HEK293 (cell line): ENCODE results near the gene FKBP5.

Experiments used
- CTCF ChIP-seq: fragments of 450-650 bp; formaldehyde crosslinking; IDR thresholded peaks from 2 replicates; pipeline ENCODE4 v1.5.1; 2016; ENCODE audit warnings: missing biosample characterization, missing genetic modification characterization
- MEIS1 ChIP-seq: sonication (generic); formaldehyde crosslinking; IDR thresholded peaks from 2 replicates; pipeline ENCODE4 v1.8.1; 2022; ENCODE audit warnings: missing genetic modification reagents, mild to moderate bottlenecking, borderline replicate concordance
- REST ChIP-seq: fragments of 450-650 bp; formaldehyde crosslinking; IDR thresholded peaks from 2 replicates; pipeline ENCODE4 v1.5.1; 2016; ENCODE audit warnings: missing biosample characterization, missing genetic modification characterization
- ZEB2 ChIP-seq: fragments of 450-650 bp; formaldehyde crosslinking; IDR thresholded peaks from 2 replicates; pipeline ENCODE4 v1.5.1; 2016; ENCODE audit warnings: missing biosample characterization, missing genetic modification characterization
- ZNF488 ChIP-seq: fragments of 450-650 bp; formaldehyde crosslinking; IDR thresholded peaks from 2 replicates; pipeline ENCODE4 v1.5.1; 2016; ENCODE audit warnings: missing biosample characterization, missing genetic modification characterization
- ZNF513 ChIP-seq: fragments of 450-650 bp; IDR thresholded peaks from 2 replicates; pipeline ENCODE4 v1.5.1; 2018; ENCODE audit warnings: missing biosample characterization, missing genetic modification characterization
- ZNF530 ChIP-seq: fragments of 450-650 bp; formaldehyde crosslinking; IDR thresholded peaks from 2 replicates; pipeline ENCODE4 v1.5.1; 2016; ENCODE audit warnings: low read depth, missing biosample characterization, missing genetic modification characterization
- ZNF747 ChIP-seq: fragments of 450-650 bp; formaldehyde crosslinking; IDR thresholded peaks from 2 replicates; pipeline ENCODE4 v1.5.1; 2016; ENCODE audit warnings: missing biosample characterization, missing genetic modification characterization
- ZNF785 ChIP-seq: fragments of 450-650 bp; formaldehyde crosslinking; IDR thresholded peaks from 2 replicates; pipeline ENCODE4 v1.5.1; 2016; ENCODE audit warnings: missing biosample characterization, missing genetic modification characterization

GRCh38 chr6:35711731-35712130 lies 23.0 kb upstream of the FKBP5 start:
- TF ChIP-seq ZNF785 (tag by site-specific recombination) (no peak), CTCF (tag by site-specific recombination) (no peak), REST (tag by site-specific recombination) (no peak), ZNF513 (no peak), ZEB2 (no peak), MEIS1 (CRISPR knock-in tag) (no peak), ZNF488 (tag by site-specific recombination) (no peak), ZNF530 (tag by site-specific recombination) (no peak), ZNF747 (tag by site-specific recombination) (no peak)
